ENCODE results near the gene PEX3.
A peak's percentile ranks its signal among the peaks of the same experiment; 100 is the strongest.

Gene PEX3

GRCh38 chr6:143522039-143522600 lies 71.5 kb downstream of the PEX3 start:
- peak overlapping the region in 1 of 2 donors; percentile 0 for H3K27ac Mint-ChIP-seq
- no peak overlapping the region for H3K4me3 Mint-ChIP-seq
- DNase-seq (no peak), ATAC-seq (replicated peaks) (no peak)
- peaks cover 0 to 7% of the 10 kb centered on the region in 2 donors for H3K4me1 Mint-ChIP-seq (ENCODE audit: low read depth in 2 of 2)
- no peaks in the 10 kb centered on the region for H3K27me3 Mint-ChIP-seq
- H3K36me3 Mint-ChIP-seq (ENCODE audit: insufficient read depth), result peaks cover under 1% of the 10 kb centered on the region
- no peaks in the 10 kb centered on the region for H3K9me3 Mint-ChIP-seq

GRCh38 chr6:143525356-143525755 lies 74.8 kb downstream of the PEX3 start:
- peaks cover 2% of the 10 kb centered on the region for H3K36me3 Mint-ChIP-seq (ENCODE audit: insufficient read depth)
- no peaks in the 10 kb centered on the region for H3K9me3 Mint-ChIP-seq
- peaks cover 8 to 12% of the 10 kb centered on the region in 2 donors for H3K4me1 Mint-ChIP-seq (ENCODE audit: low read depth in 2 of 2)
- no peak overlapping the region for H3K4me3 Mint-ChIP-seq
- ATAC-seq (replicated peaks) (no peak), DNase-seq (no peak)
- no peaks in the 10 kb centered on the region for H3K27me3 Mint-ChIP-seq
- H3K27ac Mint-ChIP-seq, result no peak overlapping the region

GRCh38 chr6:143527677-143528076 lies 77.1 kb downstream of the PEX3 start:
- Mint-ChIP-seq H3K4me1 (ENCODE audit: low read depth in 2 of 2) (peaks cover 7 to 8% of the 10 kb centered on the region in 2 donors), H3K27ac (peak overlapping the region; percentile 60 to 87)

GRCh38 chr6:143528164-143528811 lies 77.7 kb downstream of the PEX3 start:
- no peak for DNase-seq
- Mint-ChIP-seq H3K27me3 (no peaks in the 10 kb centered on the region), H3K4me1 (ENCODE audit: low read depth in 2 of 2) (peaks cover 7 to 8% of the 10 kb centered on the region in 2 donors), H3K36me3 (ENCODE audit: insufficient read depth) (peaks cover 2% of the 10 kb centered on the region), H3K9me3 (no peaks in the 10 kb centered on the region), H3K4me3 (peak overlapping the region; percentile 44 to 49), H3K27ac (peak overlapping the region; percentile 60 to 87)
- ATAC-seq (replicated peaks), result peak; percentile 52

More at GRCh38 chr6:143527677-143528076, 77.1 kb downstream of the PEX3 start:
- Mint-ChIP-seq H3K36me3 (ENCODE audit: insufficient read depth) (peaks cover 2% of the 10 kb centered on the region), H3K9me3 (no peaks in the 10 kb centered on the region), H3K27me3 (no peaks in the 10 kb centered on the region), H3K4me3 (no peak overlapping the region)
- ATAC-seq (replicated peaks) (no peak), DNase-seq (no peak)

GRCh38 chr6:143529095-143529494 lies 78.5 kb downstream of the PEX3 start:
- H3K27me3 Mint-ChIP-seq, result no peaks in the 10 kb centered on the region
- ATAC-seq (replicated peaks) (peak; percentile 61), DNase-seq (no peak)
- H3K4me3 Mint-ChIP-seq, result peak overlapping the region in 1 of 2 donors; percentile 44
- H3K36me3 Mint-ChIP-seq (ENCODE audit: insufficient read depth), result peaks cover 2% of the 10 kb centered on the region
- peaks cover 7 to 8% of the 10 kb centered on the region in 2 donors for H3K4me1 Mint-ChIP-seq (ENCODE audit: low read depth in 2 of 2)
- H3K27ac Mint-ChIP-seq, result peak overlapping the region; percentile 60 to 87
- H3K9me3 Mint-ChIP-seq, result no peaks in the 10 kb centered on the region

GRCh38 chr6:143531720-143532499 lies 81.3 kb downstream of the PEX3 start:
- ATAC-seq (replicated peaks) (no peak), DNase-seq (no peak)
- no peaks in the 10 kb centered on the region for H3K27me3 Mint-ChIP-seq
- H3K9me3 Mint-ChIP-seq, result no peaks in the 10 kb centered on the region
- no peak overlapping the region for H3K4me3 Mint-ChIP-seq
- peaks cover 13 to 15% of the 10 kb centered on the region in 2 donors for H3K4me1 Mint-ChIP-seq (ENCODE audit: low read depth in 2 of 2)
- no peak overlapping the region for H3K27ac Mint-ChIP-seq
- H3K36me3 Mint-ChIP-seq (ENCODE audit: insufficient read depth), result peaks cover 2% of the 10 kb centered on the region

GRCh38 chr6:143535189-143535614 lies 84.6 kb downstream of the PEX3 start:
- Mint-ChIP-seq H3K27ac (peak overlapping the region in 1 of 2 donors; percentile 89), H3K36me3 (ENCODE audit: insufficient read depth) (peaks cover 4% of the 10 kb centered on the region)

GRCh38 chr6:143536461-143536865 lies 85.9 kb downstream of the PEX3 start:
- Mint-ChIP-seq H3K4me1 (ENCODE audit: low read depth in 2 of 2) (peaks cover 26 to 40% of the 10 kb centered on the region in 2 donors), H3K27me3 (no peaks in the 10 kb centered on the region), H3K9me3 (no peaks in the 10 kb centered on the region), H3K36me3 (ENCODE audit: insufficient read depth) (peaks cover 4% of the 10 kb centered on the region), H3K4me3 (peak overlapping the region; percentile 82 to 83), H3K27ac (peak overlapping the region; percentile 86 to 89)
- peak in 1 of 3 experiments; percentile 33 for DNase-seq
- peak; percentile 57 for ATAC-seq (replicated peaks)

More at GRCh38 chr6:143535189-143535614, 84.6 kb downstream of the PEX3 start:
- DNase-seq, result no peak
- ATAC-seq (replicated peaks), result no peak
- Mint-ChIP-seq H3K4me3 (peak overlapping the region in 1 of 2 donors; percentile 83), H3K27me3 (no peaks in the 10 kb centered on the region), H3K9me3 (no peaks in the 10 kb centered on the region), H3K4me1 (ENCODE audit: low read depth in 2 of 2) (peaks cover 21 to 32% of the 10 kb centered on the region in 2 donors)

- peaks cover 31 to 46% of the 10 kb centered on the region in 2 donors for H3K4me1 Mint-ChIP-seq (ENCODE audit: low read depth in 2 of 2)
- peak; percentile 38 to 48 (median 42) for DNase-seq
- no peaks in the 10 kb centered on the region for H3K9me3 Mint-ChIP-seq
- peak; percentile 59 for ATAC-seq (replicated peaks)
- peaks cover 4% of the 10 kb centered on the region for H3K36me3 Mint-ChIP-seq (ENCODE audit: insufficient read depth)
- peak overlapping the region; percentile 74 to 92 for H3K27ac Mint-ChIP-seq
- peak overlapping the region; percentile 82 to 85 for H3K4me3 Mint-ChIP-seq
- H3K27me3 Mint-ChIP-seq, result no peaks in the 10 kb centered on the region
Measured at GRCh38 chr6:143536866-143537691, 86.5 kb downstream of the PEX3 start.

- Mint-ChIP-seq H3K4me1 (ENCODE audit: low read depth in 2 of 2) (peaks cover 43 to 59% of the 10 kb centered on the region in 2 donors), H3K4me3 (peak overlapping the region; percentile 82 to 85)
Measured at GRCh38 chr6:143538374-143538773, 87.8 kb downstream of the PEX3 start.

GRCh38 chr6:143539106-143539505 lies 88.5 kb downstream of the PEX3 start:
- H3K27me3 Mint-ChIP-seq, result no peaks in the 10 kb centered on the region
- peaks cover 4% of the 10 kb centered on the region for H3K36me3 Mint-ChIP-seq (ENCODE audit: insufficient read depth)
- no peaks in the 10 kb centered on the region for H3K9me3 Mint-ChIP-seq
- ATAC-seq (replicated peaks), result no peak
- H3K27ac Mint-ChIP-seq, result peak overlapping the region; percentile 74 to 92
- DNase-seq, result no peak
- peak overlapping the region; percentile 82 to 85 for H3K4me3 Mint-ChIP-seq
- peaks cover 47 to 65% of the 10 kb centered on the region in 2 donors for H3K4me1 Mint-ChIP-seq (ENCODE audit: low read depth in 2 of 2)

More at GRCh38 chr6:143538374-143538773, 87.8 kb downstream of the PEX3 start:
- Mint-ChIP-seq H3K27me3 (no peaks in the 10 kb centered on the region), H3K27ac (peak overlapping the region; percentile 74 to 92), H3K9me3 (no peaks in the 10 kb centered on the region), H3K36me3 (ENCODE audit: insufficient read depth) (peaks cover 4% of the 10 kb centered on the region)
- ATAC-seq (replicated peaks), result peak; percentile 17
- no peak for DNase-seq

- peak overlapping the region; percentile 82 to 85 for H3K4me3 Mint-ChIP-seq
- no peaks in the 10 kb centered on the region for H3K27me3 Mint-ChIP-seq
- DNase-seq (no peak), ATAC-seq (replicated peaks) (peak; percentile 28)
- H3K4me1 Mint-ChIP-seq (ENCODE audit: low read depth in 2 of 2), result peaks cover 52 to 70% of the 10 kb centered on the region in 2 donors
- H3K27ac Mint-ChIP-seq, result peak overlapping the region; percentile 74 to 92
- no peaks in the 10 kb centered on the region for H3K9me3 Mint-ChIP-seq
- H3K36me3 Mint-ChIP-seq (ENCODE audit: insufficient read depth), result peaks cover 4% of the 10 kb centered on the region
Measured at GRCh38 chr6:143539734-143540133, 89.1 kb downstream of the PEX3 start.

- Mint-ChIP-seq H3K27ac (peak overlapping the region; percentile 74 to 92), H3K36me3 (ENCODE audit: insufficient read depth) (peaks cover 4% of the 10 kb centered on the region), H3K4me3 (peak overlapping the region; percentile 82 to 85), H3K4me1 (ENCODE audit: low read depth in 2 of 2) (peaks cover 53 to 74% of the 10 kb centered on the region in 2 donors), H3K9me3 (no peaks in the 10 kb centered on the region), H3K27me3 (no peaks in the 10 kb centered on the region)
- DNase-seq (no peak), ATAC-seq (replicated peaks) (no peak)
Measured at GRCh38 chr6:143540192-143540591, 89.6 kb downstream of the PEX3 start.
